Measurements from ENCODE around the gene FRMD8.
"Not testable (repeated sequence)": the region's sequence is repeated elsewhere in the genome, so short reads cannot be mapped to it uniquely, and the experiment has no call there.

FRMD8 gene

GRCh38 chr11:65437436-65438227, 51.2 kb downstream of the FRMD8 start:
- no peak for DNase-seq

- no peak for DNase-seq
These were observed 52.1 kb downstream of the FRMD8 start for GRCh38 chr11:65438257-65439151.

DNA sequence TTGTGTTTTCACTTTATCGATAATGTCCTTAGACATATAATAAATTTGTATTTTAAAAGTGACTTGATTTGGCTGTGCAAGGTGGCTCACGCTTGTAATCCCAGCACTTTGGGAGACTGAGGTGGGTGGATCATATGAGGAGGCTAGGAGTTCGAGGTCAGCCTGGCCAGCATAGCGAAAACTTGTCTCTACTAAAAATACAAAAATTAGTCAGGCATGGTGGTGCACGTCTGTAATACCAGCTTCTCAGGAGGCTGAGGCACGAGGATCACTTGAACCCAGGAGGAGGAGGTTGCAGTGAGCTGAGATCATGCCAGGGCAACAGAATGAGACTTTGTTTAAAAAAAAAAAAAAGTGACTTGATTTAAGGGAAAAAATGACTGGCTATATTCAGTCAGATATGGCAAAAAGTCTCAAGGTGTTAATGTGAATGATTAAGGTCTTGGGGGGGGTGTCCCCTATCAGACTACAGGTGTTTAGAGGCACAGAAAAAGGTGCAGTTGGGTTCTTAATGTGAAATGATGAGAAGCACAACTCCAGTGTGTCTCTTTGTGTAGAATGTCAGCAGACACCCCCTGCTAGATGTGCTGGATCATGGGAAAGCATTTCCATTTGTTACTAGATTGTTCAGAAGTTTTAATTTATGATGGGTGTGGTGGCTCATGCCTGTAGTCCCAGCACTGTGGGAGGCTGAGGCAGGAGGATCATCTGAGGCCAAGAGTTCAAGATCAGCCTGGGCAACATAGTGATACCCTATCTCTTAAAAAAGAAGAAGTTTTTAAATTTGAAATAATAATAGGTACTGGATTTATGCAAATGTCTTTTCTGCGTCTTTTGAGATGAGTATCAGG, 53.1 kb downstream of the FRMD8 start:
- no peak for DNase-seq

GRCh38 chr11:65440831-65441499, 54.5 kb downstream of the FRMD8 start:
- no peak for DNase-seq

- DNase-seq, result no peak
These were observed 56.5 kb downstream of the FRMD8 start for GRCh38 chr11:65442842-65443331.

DNA sequence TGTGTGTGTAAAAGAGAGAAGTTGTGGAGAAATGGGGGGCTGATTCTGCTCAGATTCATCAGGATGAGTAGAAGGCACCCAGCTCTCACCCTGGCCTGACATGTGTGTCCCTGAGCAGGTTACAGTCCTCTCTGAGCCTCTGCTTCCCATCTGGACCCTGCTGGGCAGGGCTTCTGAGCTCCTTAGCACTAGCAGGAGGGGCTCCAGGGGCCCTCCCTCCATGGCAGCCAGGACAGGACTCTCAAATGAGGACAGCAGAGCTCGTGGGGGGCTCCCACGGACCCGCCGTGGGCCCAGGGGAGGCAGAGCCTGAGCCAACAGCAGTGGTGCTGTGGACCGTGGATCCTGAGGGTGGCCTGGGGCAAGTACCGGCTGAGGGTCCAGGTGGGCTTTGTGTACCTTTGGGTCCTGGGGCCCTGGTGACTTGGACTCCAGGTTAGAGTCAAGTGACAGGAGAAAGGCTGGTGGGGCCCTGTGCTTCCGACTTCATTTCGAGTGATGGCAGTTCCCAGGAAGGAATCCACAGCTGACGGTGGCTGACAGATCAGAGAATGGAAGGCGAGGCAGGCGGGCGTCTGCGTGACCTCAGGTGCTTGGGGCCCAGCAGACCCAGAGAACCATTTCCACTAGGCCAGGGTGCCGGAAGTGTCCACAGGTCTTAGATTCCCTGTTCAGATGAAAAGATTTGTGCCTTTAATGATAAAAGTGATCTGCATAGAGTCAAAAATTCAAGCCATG, 58.0 kb downstream of the FRMD8 start:
- DNase-seq, result no peak

GRCh38 chr11:65445101-65445603, 58.7 kb downstream of the FRMD8 start:
- no peak for DNase-seq

DNA sequence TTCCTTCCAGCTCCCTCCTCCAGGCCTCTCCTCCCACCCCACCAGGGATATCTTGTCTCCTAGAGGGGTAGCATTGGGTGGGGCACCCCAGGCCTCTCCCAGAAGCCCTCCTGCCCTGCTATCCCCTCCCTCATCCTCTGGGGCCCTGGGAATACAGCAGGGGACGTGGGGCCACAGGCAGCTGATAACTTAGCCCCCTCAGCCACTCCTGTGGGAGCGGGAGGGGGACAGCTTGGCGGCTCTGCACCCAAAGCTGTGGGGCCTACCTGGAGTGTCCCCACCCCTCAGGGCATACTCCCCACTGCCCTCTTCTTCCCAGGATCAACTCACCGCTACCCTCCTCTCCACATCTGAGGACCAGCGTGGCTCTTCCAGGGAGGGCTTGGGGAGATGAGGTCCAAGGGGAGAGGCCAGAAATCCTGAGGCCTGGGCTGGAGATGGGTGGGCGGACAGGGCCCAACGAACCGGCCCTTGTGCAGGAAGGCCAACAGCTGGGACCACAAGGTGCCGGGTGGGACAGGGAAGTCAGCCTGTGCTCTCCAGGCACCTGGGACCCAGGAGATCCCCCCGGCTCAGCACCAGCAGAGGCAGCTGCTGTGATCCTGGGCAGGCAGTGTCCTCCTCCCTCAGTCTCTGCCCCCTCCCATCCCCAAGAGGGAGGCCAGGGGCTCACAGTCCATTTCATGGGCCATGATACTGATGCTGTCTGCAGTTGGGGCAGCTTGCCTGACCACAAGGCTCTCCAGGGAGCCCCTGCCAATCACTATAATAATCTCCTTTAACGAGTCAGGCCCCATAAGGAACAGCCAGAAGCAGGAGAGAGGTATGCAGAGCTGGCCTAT, 59.4 kb downstream of the FRMD8 start:
- DNase-seq, result no peak

DNA sequence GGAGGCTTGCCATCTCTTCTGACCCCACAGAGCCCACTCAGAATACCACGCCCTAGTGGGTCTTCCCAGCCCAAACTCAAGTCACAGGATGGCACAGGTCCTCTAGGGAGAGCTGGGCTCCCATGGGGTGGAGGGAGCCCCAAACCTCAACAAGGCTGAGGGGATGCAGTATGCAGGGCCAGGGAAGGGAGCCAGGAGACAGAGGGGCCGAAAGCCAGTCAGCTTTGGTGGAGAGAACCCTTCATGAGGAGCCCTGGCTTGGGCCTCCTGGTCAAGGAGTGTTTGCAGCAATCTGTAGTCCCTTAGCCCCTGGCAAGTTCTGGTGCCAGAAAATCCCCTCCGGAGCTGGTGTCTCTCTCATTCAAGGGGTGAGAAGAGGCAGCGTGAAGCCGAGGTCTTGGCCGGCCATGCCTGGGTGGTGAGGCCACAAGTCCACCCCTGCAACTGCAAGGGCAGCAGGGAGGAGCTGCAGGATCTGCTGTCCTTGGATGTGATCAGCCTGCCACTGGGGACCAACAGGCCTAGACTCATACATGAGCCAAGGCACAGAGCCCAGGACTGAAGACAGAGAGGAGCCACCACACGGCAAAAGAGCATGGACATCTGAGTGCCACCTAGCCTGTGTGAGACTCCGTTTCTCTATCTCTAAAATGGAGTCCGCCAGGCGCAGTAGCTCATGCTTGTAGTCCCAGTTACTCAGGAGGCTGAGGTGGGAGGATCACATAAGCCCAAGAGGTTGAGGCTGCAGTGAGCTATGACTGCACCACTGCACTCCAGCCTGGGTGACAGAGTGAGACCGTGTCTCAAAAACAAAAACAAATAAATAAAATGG, 60.2 kb downstream of the FRMD8 start:
- DNase-seq, result no peak

GRCh38 chr11:65448074-65448417, 61.6 kb downstream of the FRMD8 start:
- DNase-seq, result no peak

DNA sequence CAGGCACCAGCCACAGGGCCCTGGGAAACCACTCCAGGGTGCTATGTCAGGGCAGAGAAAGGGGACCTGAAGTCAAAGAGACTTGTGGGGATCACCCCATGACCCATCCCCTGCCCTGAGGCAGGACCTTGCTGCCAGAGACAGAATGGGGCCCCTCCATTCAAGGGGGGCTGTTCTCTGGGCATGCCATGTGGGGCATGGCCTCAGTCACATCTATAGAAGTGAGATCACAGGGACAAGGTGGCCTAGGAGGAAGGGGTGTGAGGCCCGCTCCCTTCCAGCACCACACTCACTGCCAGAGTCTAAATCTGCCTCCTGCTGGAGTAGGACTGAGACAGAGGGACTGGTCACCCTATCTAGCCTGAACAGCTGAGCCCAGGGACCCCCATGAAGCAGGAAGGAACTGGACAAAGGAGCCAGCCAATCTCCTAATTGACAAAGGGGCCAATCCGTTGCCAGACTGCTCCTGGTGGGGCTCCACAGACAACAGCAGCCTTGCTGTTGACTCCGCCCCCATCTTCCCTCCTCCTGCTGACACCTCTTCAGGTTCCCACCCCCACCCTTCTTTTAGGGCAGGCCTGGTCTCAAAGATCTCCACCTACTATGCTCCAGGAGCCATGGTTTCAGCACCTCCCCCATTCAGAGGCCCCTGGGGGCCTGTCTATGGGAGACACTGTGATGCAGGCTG, 62.1 kb downstream of the FRMD8 start:
- DNase-seq, result no peak

- DNase-seq, result not testable (repeated sequence)
These were observed 64.9 kb downstream of the FRMD8 start for GRCh38 chr11:65451301-65451700.

GRCh38 chr11:65452259-65452658, 65.8 kb downstream of the FRMD8 start:
- not testable (repeated sequence) for DNase-seq

DNA sequence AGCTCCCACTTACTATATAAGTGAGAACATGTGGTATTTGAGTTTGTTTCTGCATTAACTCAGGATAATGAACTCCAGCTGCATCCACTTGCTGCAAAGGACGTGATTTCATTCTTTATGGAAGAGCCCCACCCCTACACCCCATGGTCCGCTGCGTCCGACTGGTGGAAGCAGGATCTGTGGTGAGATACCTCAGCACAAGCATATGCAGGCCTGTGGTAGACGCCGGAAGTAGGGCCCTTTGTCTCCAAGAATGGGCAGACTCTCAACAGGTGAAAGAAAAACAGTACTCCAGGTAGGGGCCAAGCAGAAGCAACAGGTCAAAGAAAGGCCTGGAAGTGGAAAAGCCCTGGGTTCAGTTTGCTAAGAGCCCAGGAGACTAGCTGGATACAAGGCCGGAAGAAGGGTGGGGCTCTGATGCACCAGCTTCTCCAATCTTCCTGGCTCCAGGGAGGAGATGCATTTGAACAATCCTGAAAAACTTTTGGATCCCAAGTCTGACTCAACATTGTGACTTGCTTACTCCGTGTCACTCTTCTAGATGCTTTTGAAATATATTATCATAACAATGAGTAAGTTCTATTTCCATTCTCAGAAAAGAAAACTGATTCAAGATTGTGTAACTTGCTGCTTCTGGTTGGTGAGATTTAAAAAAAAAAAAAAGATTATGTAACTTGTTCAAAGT, 66.5 kb downstream of the FRMD8 start:
- peak; percentile 44 for DNase-seq

GRCh38 chr11:65454311-65454695, 67.9 kb downstream of the FRMD8 start:
- DNase-seq, result no peak

DNA sequence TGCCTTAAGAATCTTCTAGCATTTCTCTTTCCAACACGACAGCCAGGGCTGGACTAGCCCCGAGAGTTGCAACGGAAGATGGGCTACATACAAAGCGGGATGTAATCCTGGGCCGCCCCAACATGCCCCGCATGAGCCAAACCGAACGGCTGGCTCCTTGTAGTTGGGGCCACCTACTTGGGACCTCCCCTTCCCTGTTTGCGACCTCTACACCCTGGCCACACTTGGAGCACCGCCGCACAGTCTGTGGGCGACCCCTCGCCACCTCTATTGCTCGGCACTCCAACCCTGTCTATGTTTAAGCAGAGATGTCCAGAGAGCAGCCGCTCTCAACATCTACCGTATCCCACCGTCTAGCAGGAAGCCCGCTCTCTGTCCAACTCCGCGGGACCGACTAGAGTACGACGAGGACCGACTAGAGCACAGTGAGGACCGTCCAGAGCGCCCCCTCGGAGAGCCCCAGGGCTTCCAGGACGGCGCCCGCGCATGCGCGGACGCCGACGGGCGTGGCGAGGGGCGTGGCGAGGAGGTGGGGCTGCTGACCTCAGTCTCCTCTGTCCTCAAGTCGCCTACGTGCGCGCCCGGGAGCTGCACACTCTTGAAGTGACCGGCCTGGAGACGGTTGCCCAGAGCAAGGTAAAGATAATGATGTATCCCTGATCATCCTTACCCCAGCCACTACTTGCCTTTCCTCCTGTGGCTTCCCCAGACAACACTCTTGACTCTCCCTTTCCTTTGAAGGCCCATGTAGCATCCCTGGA, 68.4 kb downstream of the FRMD8 start:
- DNase-seq, result peak; percentile 83

GRCh38 chr11:65456418-65456817, 70.0 kb downstream of the FRMD8 start:
- no peak for DNase-seq

DNA sequence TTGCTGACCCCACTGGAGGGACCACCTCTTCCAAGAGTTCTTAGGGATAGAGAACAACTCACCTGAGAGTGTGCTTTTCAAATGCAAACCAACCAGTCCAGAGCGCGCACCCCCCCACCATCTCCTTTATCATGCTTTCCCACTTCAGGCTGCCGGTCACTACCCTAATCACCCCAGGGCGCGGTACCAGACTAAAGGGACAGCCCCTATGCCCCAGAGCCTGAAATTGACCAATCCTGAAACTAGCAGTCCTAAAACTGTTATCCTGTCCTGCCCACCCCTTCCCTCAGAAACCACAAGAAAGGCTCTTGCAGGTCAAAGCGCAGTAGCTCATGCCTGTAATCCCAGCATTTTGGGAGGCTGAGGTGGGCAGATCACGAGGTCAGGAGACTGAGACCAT, 73.1 kb downstream of the FRMD8 start:
- DNase-seq, result no peak

All from NCI-H774 (cell line).